CD8-positive, alpha-beta memory T cell (primary cell): Measurements from ENCODE around the gene IRF9. TPM values are rescaled to one million over a fixed set of nuclear protein-coding genes. Genes with fewer than 3 reads are reported as not detected.

Experiments used
- polyA plus RNA-seq: library from polyadenylated mRNA; unstranded; fragments of 300-500 nt; fragmentation: Illumina TruSeq; gene quantifications from one replicate; pipeline ENCODE4 v1.2.3, GENCODE V29; 2021
- total RNA-seq, 2 experiments: library from RNA; stranded (reverse); gene quantifications; one replicate each; pipeline ENCODE4 v1.2.3, GENCODE V29; 2021

Gene IRF9
- total and polyA plus RNA-seq, 3 experiments from 2014 or later: 62.0 to 91.7 (median 68.6) TPM

Other genes with a start within 250 kb of the IRF9 start
Only the 30 nearest of the 32 such genes appear.
- 10 to 100 TPM; 21.1 to 23.4 TPM for gene DHRS4L2, start 172.3 kb upstream of the IRF9 start, total RNA-seq
- gene DHRS4L2, start 172.3 kb upstream of the IRF9 start, polyA plus RNA-seq: 18.4 TPM
- 1 to 10 TPM; 1.2 to 1.5 TPM for gene CARMIL3, start 109.3 kb upstream of the IRF9 start, total RNA-seq
- gene CARMIL3, start 109.3 kb upstream of the IRF9 start, polyA plus RNA-seq: 0.14 TPM
- gene CPNE6, start 89.7 kb upstream of the IRF9 start, total RNA-seq: not detected
- gene CPNE6, start 89.7 kb upstream of the IRF9 start, polyA plus RNA-seq: not detected
- 10 to 100 TPM; 79.6 to 88.3 TPM for gene PCK2, start 67.0 kb upstream of the IRF9 start, total RNA-seq
- gene PCK2, start 67.0 kb upstream of the IRF9 start, polyA plus RNA-seq: 16.9 TPM
- 10 to 100 TPM; 69.0 to 72.4 TPM for gene DCAF11, start 46.5 kb upstream of the IRF9 start, total RNA-seq
- 83.9 TPM for gene DCAF11, start 46.5 kb upstream of the IRF9 start, polyA plus RNA-seq
- 1 to 10 TPM; 1.5 to 1.6 TPM for gene NRL, start 46.3 kb upstream of the IRF9 start, total RNA-seq
- gene NRL, start 46.3 kb upstream of the IRF9 start, polyA plus RNA-seq: 1.5 TPM
- 1 to 10 TPM in 1 of 2 experiments, under 1 TPM in 1; 0.58 to 1.1 TPM for gene FITM1, start 30.6 kb upstream of the IRF9 start, total RNA-seq
- not detected for gene FITM1, start 30.6 kb upstream of the IRF9 start, polyA plus RNA-seq
- gene PSME1, start 25.1 kb upstream of the IRF9 start, total RNA-seq: 100 to 1,000 TPM; 343 to 347 TPM
- gene PSME1, start 25.1 kb upstream of the IRF9 start, polyA plus RNA-seq: 1,041 TPM
- 10 to 100 TPM; 28.1 to 30.2 TPM for gene EMC9, start 19.7 kb upstream of the IRF9 start, total RNA-seq
- gene EMC9, start 19.7 kb upstream of the IRF9 start, polyA plus RNA-seq: 15.0 TPM
- gene PSME2, start 14.7 kb upstream of the IRF9 start, total RNA-seq: 100 to 1,000 TPM; 368 to 376 TPM
- gene PSME2, start 14.7 kb upstream of the IRF9 start, polyA plus RNA-seq: 534 TPM
- 10 to 100 TPM; 85.9 TPM for gene RNF31, start 13.8 kb upstream of the IRF9 start, total RNA-seq
- gene RNF31, start 13.8 kb upstream of the IRF9 start, polyA plus RNA-seq: 71.5 TPM
- 10 to 100 TPM; 24.5 to 26.7 TPM for gene REC8, start 10.8 kb downstream of the IRF9 start, total RNA-seq
- gene REC8, start 10.8 kb downstream of the IRF9 start, polyA plus RNA-seq: 10.0 TPM
- gene IPO4, start 27.6 kb downstream of the IRF9 start, total RNA-seq: 100 to 1,000 TPM; 164 to 172 TPM
- 20.9 TPM for gene IPO4, start 27.6 kb downstream of the IRF9 start, polyA plus RNA-seq
- 10 to 100 TPM; 31.3 to 34.0 TPM for gene TM9SF1, start 34.2 kb downstream of the IRF9 start, total RNA-seq
- gene TM9SF1, start 34.2 kb downstream of the IRF9 start, polyA plus RNA-seq: 30.0 TPM
- under 1 TPM; 0.26 to 0.44 TPM for gene TSSK4, start 44.4 kb downstream of the IRF9 start, total RNA-seq
- 1.2 TPM for gene TSSK4, start 44.4 kb downstream of the IRF9 start, polyA plus RNA-seq
- gene CHMP4A, start 52.2 kb downstream of the IRF9 start, total RNA-seq: 10 to 100 TPM; 86.4 to 87.6 TPM
- gene CHMP4A, start 52.2 kb downstream of the IRF9 start, polyA plus RNA-seq: 159 TPM
- 10 to 100 TPM; 15.5 to 16.2 TPM for gene MDP1, start 54.8 kb downstream of the IRF9 start, total RNA-seq
- gene MDP1, start 54.8 kb downstream of the IRF9 start, polyA plus RNA-seq: 25.8 TPM
- 100 to 1,000 TPM; 232 to 240 TPM for gene NEDD8, start 71.1 kb downstream of the IRF9 start, total RNA-seq
- gene NEDD8, start 71.1 kb downstream of the IRF9 start, polyA plus RNA-seq: 364 TPM
- gene GMPR2, start 71.7 kb downstream of the IRF9 start, total RNA-seq: 10 to 100 TPM; 43.6 to 48.6 TPM
- gene GMPR2, start 71.7 kb downstream of the IRF9 start, polyA plus RNA-seq: 96.8 TPM
- gene TINF2, start 81.4 kb downstream of the IRF9 start, total RNA-seq: 100 to 1,000 TPM; 101 to 106 TPM
- gene TINF2, start 81.4 kb downstream of the IRF9 start, polyA plus RNA-seq: 161 TPM
- 1 to 10 TPM; 3.2 to 3.7 TPM for gene TGM1, start 101.9 kb downstream of the IRF9 start, total RNA-seq
- not detected for gene TGM1, start 101.9 kb downstream of the IRF9 start, polyA plus RNA-seq
- gene RABGGTA, start 110.3 kb downstream of the IRF9 start, total RNA-seq: 10 to 100 TPM; 41.0 to 41.8 TPM
- gene RABGGTA, start 110.3 kb downstream of the IRF9 start, polyA plus RNA-seq: 37.7 TPM
- 1 to 10 TPM; 9.3 to 9.8 TPM for gene DHRS1, start 138.5 kb downstream of the IRF9 start, total RNA-seq
- gene DHRS1, start 138.5 kb downstream of the IRF9 start, polyA plus RNA-seq: 34.8 TPM
- gene NOP9, start 138.6 kb downstream of the IRF9 start, total RNA-seq: 10 to 100 TPM; 44.1 to 47.1 TPM
- gene NOP9, start 138.6 kb downstream of the IRF9 start, polyA plus RNA-seq: 2.1 TPM
- gene CIDEB, start 146.7 kb downstream of the IRF9 start, total RNA-seq: 10 to 100 TPM; 12.4 to 12.7 TPM
- 27.5 TPM for gene CIDEB, start 146.7 kb downstream of the IRF9 start, polyA plus RNA-seq
- gene LTB4R2, start 148.9 kb downstream of the IRF9 start, total RNA-seq: 1 to 10 TPM; 8.3 to 8.7 TPM
- gene LTB4R2, start 148.9 kb downstream of the IRF9 start, polyA plus RNA-seq: 2.6 TPM
- gene LTB4R, start 150.2 kb downstream of the IRF9 start, total RNA-seq: 10 to 100 TPM in 1 of 2 experiments, 1 to 10 TPM in 1; 9.8 to 12.3 TPM
- gene LTB4R, start 150.2 kb downstream of the IRF9 start, polyA plus RNA-seq: 10.3 TPM
- 1 to 10 TPM in 1 of 2 experiments, under 1 TPM in 1; 0.84 to 1.5 TPM for gene ADCY4, start 173.8 kb downstream of the IRF9 start, total RNA-seq
- 0.64 TPM for gene ADCY4, start 173.8 kb downstream of the IRF9 start, polyA plus RNA-seq
- gene RIPK3, start 178.7 kb downstream of the IRF9 start, total RNA-seq: 10 to 100 TPM; 11.6 to 12.5 TPM
- 15.4 TPM for gene RIPK3, start 178.7 kb downstream of the IRF9 start, polyA plus RNA-seq
- 1 to 10 TPM in 1 of 2 experiments, under 1 TPM in 1; 0.81 to 1.5 TPM for gene NFATC4, start 206.9 kb downstream of the IRF9 start, total RNA-seq
- gene NFATC4, start 206.9 kb downstream of the IRF9 start, polyA plus RNA-seq: not detected